HepG2 (cell line): ENCODE results near the gene NSL1. TPM values are rescaled to one million over a fixed set of nuclear protein-coding genes. Genes with fewer than 3 reads are reported as not detected.
"Not testable (repeated sequence)": the region's sequence is repeated elsewhere in the genome, so short reads cannot be mapped to it uniquely, and the experiment has no call there.

Experiments used
- ATAC-seq: fragments of 200-7000 bp; cut with Tn5 transposase; 3 replicates; pipeline ENCODE4 v1.9.1; 2020; ENCODE audit warnings: mild to moderate bottlenecking, moderate library complexity
- BruUV-seq: library from RNA; stranded (reverse); fragments of 400-500 nt; replicated peaks from 2 replicates; lab custom pipeline; 2021; lab: Mats Ljungman, UMichigan
- CTCF ChIA-PET: fragments of 300-600 bp; formaldehyde crosslinking; extraction: SDS; loops from one replicate; lab custom pipeline; 2021; ENCODE audit warnings: low total read pairs, inconsistent platforms, low intra/inter-chr PET ratio; lab: Yijun Ruan, JAX
- POLR2A ChIA-PET: fragments of 350-600 bp; sonication (Branson Sonifier 250); formaldehyde crosslinking; loops from one replicate; lab custom pipeline; 2020; ENCODE audit warnings: antibody characterized with exemption, inconsistent platforms; lab: Yijun Ruan, JAX
- DNase-seq: peaks from one replicate; pipeline ENCODE4 v3.0.0-alpha.2; 2015; ENCODE audit warnings: low spot score
- FAIRE-seq: peaks from 3 replicates; lab custom pipeline; 2011; peaks lifted over from hg19 to GRCh38; lab: Jason Lieb, UNC
- H2AFZ ChIP-seq: one replicate; pipeline ENCODE4 v1.6.1; 2011; ENCODE audit warnings: low read length, inconsistent platforms
- H3K27ac ChIP-seq: fragments of 300-600 bp; 3 replicates; pipeline ENCODE4 v1.8.0; 2011; ENCODE audit warnings: mixed run types, mild to moderate bottlenecking, mixed read lengths, low read length, inconsistent platforms; ENCODE audit not compliant: insufficient read depth; ENCODE audit errors: extremely low read length
- H3K27me3 ChIP-seq, 2 experiments: fragments of 200-600 bp in 1 of 2; 2 replicates in 1 of 2; 3 replicates in 1 of 2; pipeline versions ENCODE4 v1.6.0 to v1.8.0; 2011; ENCODE audit warnings: low read length in 2 of 2, mild to moderate bottlenecking in 2 of 2, moderate library complexity in 2 of 2, inconsistent platforms in 1 of 2; ENCODE audit not compliant: insufficient read depth in 2 of 2, control insufficient read depth in 1 of 2
- H3K36me3 ChIP-seq, 2 experiments: fragments of 200-600 bp in 1 of 2; replicated peaks in 1 of 2; 2 replicates in 1 of 2; 3 replicates in 1 of 2; pipeline versions ENCODE4 v1.5.1 to v1.8.0; 2011; ENCODE audit warnings: low read length in 2 of 2, inconsistent platforms in 1 of 2; ENCODE audit not compliant: insufficient read depth in 2 of 2, control insufficient read depth in 1 of 2
- H3K4me1 ChIP-seq: 2 replicates; pipeline ENCODE4 v1.5.1; 2012; ENCODE audit warnings: low read length, inconsistent platforms; ENCODE audit not compliant: insufficient read depth
- H3K4me2 ChIP-seq: 2 replicates; pipeline ENCODE4 v1.6.0; 2011; ENCODE audit warnings: low read depth, low read length, inconsistent platforms
- H3K4me3 ChIP-seq, 3 experiments: fragments of 200-600 bp in 1 of 3; sonication (generic), shearing (Covaris generic) in 1 of 3; replicated peaks in 1 of 3; 2 replicates each; pipeline ENCODE4 v1.5.1; 2011 to 2016; ENCODE audit warnings: low read length in 3 of 3, inconsistent platforms in 2 of 3, low read depth in 2 of 3, mild to moderate bottlenecking in 2 of 3, control low read depth in 1 of 3, mixed read lengths in 1 of 3; ENCODE audit not compliant: insufficient read depth in 1 of 3
- H3K79me2 ChIP-seq: one replicate; pipeline ENCODE4 v1.6.1; 2011; ENCODE audit warnings: low read length, inconsistent platforms; ENCODE audit not compliant: insufficient read depth
- H3K9ac ChIP-seq: 2 replicates; pipeline ENCODE4 v1.6.0; 2011; ENCODE audit warnings: mild to moderate bottlenecking, low read depth, low read length, inconsistent platforms; ENCODE audit not compliant: insufficient read depth
- H3K9me3 ChIP-seq: 2 replicates; pipeline ENCODE4 v1.5.1; 2012; ENCODE audit warnings: mild to moderate bottlenecking, low read length
- H4K20me1 ChIP-seq: 2 replicates; pipeline ENCODE4 v1.6.0; 2011; ENCODE audit warnings: inconsistent platforms, mild to moderate bottlenecking, low read length, moderate library complexity; ENCODE audit not compliant: insufficient read depth
- CREB1 ChIP-seq, 2 experiments: fragments of 450-650 bp in 1 of 2; IDR thresholded peaks; 2 replicates each; pipeline ENCODE4 v1.6.1; 2016 to 2017; ENCODE audit warnings: control low read depth in 1 of 2, mild to moderate bottlenecking in 1 of 2, missing compliant biosample characterization in 1 of 2, missing genetic modification characterization in 1 of 2
- CREM ChIP-seq, 2 experiments: sonication (generic) in 1 of 2; formaldehyde crosslinking in 1 of 2; IDR thresholded peaks; 2 replicates each; pipeline versions ENCODE4 v1.4.0 to v1.6.1; 2016 to 2020; ENCODE audit warnings: antibody characterized with exemption in 1 of 2, mild to moderate bottlenecking in 1 of 2, missing genetic modification reagents in 1 of 2
- HDAC2 ChIP-seq: sonication (generic); formaldehyde crosslinking; IDR thresholded peaks from 2 replicates; pipeline ENCODE4 v1.4.0; 2020; ENCODE audit warnings: missing genetic modification reagents
- IRX3 ChIP-seq: sonication (generic); formaldehyde crosslinking; IDR thresholded peaks from 2 replicates; pipeline ENCODE4 v1.8.1; 2023; ENCODE audit warnings: mild to moderate bottlenecking, low read depth, missing genetic modification reagents, borderline replicate concordance
- SMAD1 ChIP-seq: sonication (generic); formaldehyde crosslinking; IDR thresholded peaks from 2 replicates; pipeline ENCODE4 v1.4.0; 2020; ENCODE audit warnings: missing genetic modification reagents, low read depth, mild to moderate bottlenecking, borderline replicate concordance
- SOX5 ChIP-seq: IDR thresholded peaks from 2 replicates; pipeline ENCODE4 v1.6.1; 2016; ENCODE audit warnings: borderline replicate concordance
- SRY ChIP-seq: sonication (generic); formaldehyde crosslinking; IDR thresholded peaks from 2 replicates; pipeline ENCODE4 v1.8.0; 2022; ENCODE audit warnings: mild to moderate bottlenecking, missing genetic modification reagents
- ZBTB7B ChIP-seq: sonication (generic); formaldehyde crosslinking; IDR thresholded peaks from 2 replicates; pipeline ENCODE4 v1.4.0; 2020; ENCODE audit warnings: missing genetic modification reagents
- ZNF207 ChIP-seq: fragments of 450-650 bp; IDR thresholded peaks from 2 replicates; pipeline ENCODE4 v1.6.1; 2016; ENCODE audit warnings: antibody characterized with exemption, borderline replicate concordance
- ZNF550 ChIP-seq: sonication (generic); formaldehyde crosslinking; IDR thresholded peaks from 2 replicates; pipeline ENCODE4 v1.4.0; 2020; ENCODE audit warnings: mild to moderate bottlenecking, missing genetic modification reagents, borderline replicate concordance
- ZNF672 ChIP-seq: sonication (generic); formaldehyde crosslinking; IDR thresholded peaks from 2 replicates; pipeline ENCODE4 v1.8.1; 2022; ENCODE audit warnings: missing genetic modification reagents
- ZSCAN25 ChIP-seq: sonication (generic); formaldehyde crosslinking; IDR thresholded peaks from 2 replicates; pipeline ENCODE4 v1.8.0; 2022; ENCODE audit warnings: mild to moderate bottlenecking, missing genetic modification reagents
- ZSCAN29 ChIP-seq: sonication (generic); formaldehyde crosslinking; conservative IDR thresholded peaks from 2 replicates; pipeline ENCODE4 v1.4.0; 2020; ENCODE audit warnings: mild to moderate bottlenecking, missing genetic modification reagents
- WGBS: methylation state at CpG from one replicate; pipeline ENCODE4 v1.1.6; 2017; ENCODE audit warnings: low lambda C conversion rate; 5-methylcytosine and 5-hydroxymethylcytosine counted together
- in situ Hi-C: cut with HindIII; loops from 2 replicates; pipeline ENCODE4 v1.10.0; 2017; ENCODE audit warnings: low pct_unique_long_range_greater_than_20kb; ENCODE audit not compliant: extremely low pct_ligation_motif_present
- intact Hi-C: fragments of 100-400 bp; cut with micrococcal nuclease; formaldehyde crosslinking; loops from one replicate; pipeline ENCODE4 v1.10.0; 2022; ENCODE audit not compliant: unreplicated experiment
- polyA plus RNA-seq, 8 experiments: library from polyadenylated mRNA; depleted of rRNA in 3 of 8; stranded (reverse) in 7 of 8; unstranded in 1 of 8; fragments of >200 nt; fragmentation: Illumina TruSeq in 4 of 8; extraction: Trizol in 4 of 8; gene quantifications; 2 replicates each; pipeline versions ENCODE4 v1.2.1 to v1.2.3, GENCODE V29; 2011 to 2016; ENCODE audit warnings: low read depth in 4 of 8, missing spikeins in 1 of 8, mixed read lengths in 1 of 8; ENCODE audit not compliant: insufficient read depth in 1 of 8
- total RNA-seq, 5 experiments: library from RNA; depleted of rRNA; stranded (reverse); fragments of >200 nt; fragmentation: Illumina TruSeq; extraction: Trizol; gene quantifications; 2 replicates each; pipeline ENCODE4 v1.2.3, GENCODE V29; 2016; ENCODE audit warnings: low read depth in 1 of 5
- TF ChIP-seq, protein P1 (sequence below): IDR thresholded peaks from 2 replicates; pipeline ENCODE4 v1.6.1; 2012; ENCODE audit warnings: low read depth, low read length, improper control_type of control experiment
- TF ChIP-seq, protein P2 (sequence below): sonication (generic); formaldehyde crosslinking; conservative IDR thresholded peaks from 2 replicates; pipeline ENCODE4 v1.4.0; 2020; ENCODE audit warnings: missing genetic modification reagents

The NSL1 gene
- total and polyA plus RNA-seq, 2 of the 13 experiments (the other 11 are each of a cell fraction or from before 2014, with no cell fraction given): 34.5 to 77.4 TPM

GRCh38 chr1:212764718-212765281, 26.8 kb downstream of the NSL1 start:
- H3K36me3 ChIP-seq, FAIRE-seq, in situ Hi-C loops, DNase-seq, H3K4me1 ChIP-seq, H3K9ac ChIP-seq, POLR2A ChIA-PET, ATAC-seq, H3K27ac ChIP-seq, H4K20me1 ChIP-seq, H3K4me3 ChIP-seq, H2AFZ ChIP-seq, CTCF ChIA-PET, H3K4me2 ChIP-seq, H3K27me3 ChIP-seq, BruUV-seq, intact Hi-C loops: not testable (repeated sequence)
- Histone ChIP-seq H3K9me3 (peaks cover 10% of the 10 kb centered on the region; the same call in 1 of the 2 replicates), H3K79me2 (peaks cover 60% of the 10 kb centered on the region)
- 100% methylated on average over 1 of the region's 1 CpG for WGBS

GRCh38 chr1:212762839-212763238, 28.7 kb downstream of the NSL1 start:
- Histone ChIP-seq H3K27ac (no peak overlapping the region), H3K27me3 (no peaks in the 10 kb centered on the region), H3K79me2 (peaks cover 55% of the 10 kb centered on the region), H4K20me1 (peaks cover 6% of the 10 kb centered on the region; the same call in 1 of the 2 replicates), H3K9ac (no peak overlapping the region), H3K36me3 (peaks cover 7% of the 10 kb centered on the region in 2 experiments; a peak in 4 of 5 replicates), H3K9me3 (no peaks in the 10 kb centered on the region), H2AFZ (no peak overlapping the region), H3K4me2 (no peak overlapping the region), H3K4me1 (0 out of 2 replicates have a peak, but pooled peaks cover 6% of the 10 kb centered on the region), H3K4me3 (no peak overlapping the region)
- ATAC-seq (no peak), DNase-seq (no peak), FAIRE-seq (no peak)
- CTCF ChIA-PET: no interaction called here
- WGBS: 100% methylated on average over 9 of the region's 9 CpGs
- POLR2A ChIA-PET: no interaction called here
- intact Hi-C loops (no loop called here), in situ Hi-C loops (no loop called here)
- no TSS peak for BruUV-seq
- TF ChIP-seq IRX3 (CRISPR knock-in tag) (no peak), ZNF207 (no peak), SOX5 (no peak), ZNF672 (CRISPR knock-in tag) (no peak), CREB1 (IDR thresholded peaks at IDR 0.05) (no peak), CREB1 (CRISPR knock-in tag; IDR thresholded peaks at IDR 0.05) (no peak), HDAC2 (no peak), ZSCAN25 (no peak), SMAD1 (CRISPR knock-in tag) (no peak), ZSCAN29 (CRISPR knock-in tag) (no peak), ZBTB7B (CRISPR knock-in tag) (no peak), CREM (IDR thresholded peaks at IDR 0.05) (no peak), CREM (CRISPR knock-in tag; IDR thresholded peaks at IDR 0.05) (no peak), ZNF550 (CRISPR knock-in tag) (no peak), SRY (CRISPR knock-in tag) (no peak)
- TF ChIP-seq, protein P1, sequence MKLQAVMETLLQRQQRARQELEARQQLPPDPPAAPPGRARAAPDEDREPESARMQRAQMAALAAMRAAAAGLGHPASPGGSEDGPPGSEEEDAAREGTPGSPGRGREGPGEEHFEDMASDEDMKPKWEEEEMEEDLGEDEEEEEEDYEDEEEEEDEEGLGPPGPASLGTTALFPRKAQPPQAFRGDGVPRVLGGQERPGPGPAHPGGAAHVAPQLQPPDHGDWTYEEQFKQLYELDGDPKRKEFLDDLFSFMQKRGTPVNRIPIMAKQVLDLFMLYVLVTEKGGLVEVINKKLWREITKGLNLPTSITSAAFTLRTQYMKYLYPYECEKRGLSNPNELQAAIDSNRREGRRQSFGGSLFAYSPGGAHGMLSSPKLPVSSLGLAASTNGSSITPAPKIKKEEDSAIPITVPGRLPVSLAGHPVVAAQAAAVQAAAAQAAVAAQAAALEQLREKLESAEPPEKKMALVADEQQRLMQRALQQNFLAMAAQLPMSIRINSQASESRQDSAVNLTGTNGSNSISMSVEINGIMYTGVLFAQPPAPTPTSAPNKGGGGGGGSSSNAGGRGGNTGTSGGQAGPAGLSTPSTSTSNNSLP: no peak
- TF ChIP-seq, protein P2, sequence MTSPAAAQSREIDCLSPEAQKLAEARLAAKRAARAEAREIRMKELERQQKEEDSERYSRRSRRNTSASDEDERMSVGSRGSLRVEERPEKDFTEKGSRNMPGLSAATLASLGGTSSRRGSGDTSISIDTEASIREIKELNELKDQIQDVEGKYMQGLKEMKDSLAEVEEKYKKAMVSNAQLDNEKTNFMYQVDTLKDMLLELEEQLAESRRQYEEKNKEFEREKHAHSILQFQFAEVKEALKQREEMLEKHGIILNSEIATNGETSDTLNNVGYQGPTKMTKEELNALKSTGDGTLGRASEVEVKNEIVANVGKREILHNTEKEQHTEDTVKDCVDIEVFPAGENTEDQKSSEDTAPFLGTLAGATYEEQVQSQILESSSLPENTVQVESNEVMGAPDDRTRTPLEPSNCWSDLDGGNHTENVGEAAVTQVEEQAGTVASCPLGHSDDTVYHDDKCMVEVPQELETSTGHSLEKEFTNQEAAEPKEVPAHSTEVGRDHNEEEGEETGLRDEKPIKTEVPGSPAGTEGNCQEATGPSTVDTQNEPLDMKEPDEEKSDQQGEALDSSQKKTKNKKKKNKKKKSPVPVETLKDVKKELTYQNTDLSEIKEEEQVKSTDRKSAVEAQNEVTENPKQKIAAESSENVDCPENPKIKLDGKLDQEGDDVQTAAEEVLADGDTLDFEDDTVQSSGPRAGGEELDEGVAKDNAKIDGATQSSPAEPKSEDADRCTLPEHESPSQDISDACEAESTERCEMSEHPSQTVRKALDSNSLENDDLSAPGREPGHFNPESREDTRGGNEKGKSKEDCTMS: no peak
